CD4-positive, alpha-beta memory T cell (primary cell): ENCODE data around the gene HJV. TPM values are rescaled to one million over a fixed set of nuclear protein-coding genes. Genes with fewer than 3 reads are reported as not detected.
A peak's percentile ranks its signal among the peaks of the same experiment; 100 is the strongest.

Source experiments
- CTCF ChIA-PET: fragments of 350-600 bp; sonication (Branson Sonifier 250); formaldehyde crosslinking; loops from one replicate; lab custom pipeline; 2021; ENCODE audit warnings: inconsistent platforms; ENCODE audit not compliant: partially characterized antibody; lab: Charles Lee
- POLR2A ChIA-PET: fragments of 350-600 bp; sonication (Branson Sonifier 250); formaldehyde crosslinking; loops from one replicate; lab custom pipeline; 2021; ENCODE audit not compliant: partially characterized antibody; lab: Charles Lee
- DNase-seq, 5 donors: peaks; one replicate each; pipeline versions ENCODE4 v3.0.0 to v3.0.0-alpha.2; 2020 to 2022; ENCODE audit warnings: mixed read lengths in 1 of 5
- H3K27ac ChIP-seq: one replicate; pipeline ENCODE4 v1.7.0; 2013; ENCODE audit warnings: low read depth, low read length
- H3K27me3 ChIP-seq: 2 replicates; pipeline ENCODE4 v1.7.0; 2013; ENCODE audit warnings: mild to moderate bottlenecking, low read length, moderate library complexity; ENCODE audit not compliant: insufficient read depth
- H3K36me3 ChIP-seq: 2 replicates; pipeline ENCODE4 v1.7.0; 2013; ENCODE audit warnings: mild to moderate bottlenecking, low read length, moderate library complexity; ENCODE audit not compliant: insufficient read depth
- H3K4me1 ChIP-seq: 2 replicates; pipeline ENCODE4 v1.7.0; 2013; ENCODE audit warnings: mild to moderate bottlenecking, low read length, moderate library complexity; ENCODE audit not compliant: insufficient read depth
- H3K4me3 ChIP-seq, 2 donors: one replicate each; pipeline ENCODE4 v1.7.0; 2013; ENCODE audit warnings: low read length in 2 of 2, mild to moderate bottlenecking in 1 of 2
- H3K9me3 ChIP-seq, 2 donors: one replicate each; pipeline ENCODE4 v1.7.0; 2013; ENCODE audit warnings: low read length in 2 of 2, control low read depth in 1 of 2; ENCODE audit not compliant: control insufficient read depth in 1 of 2
- H3K27ac Mint-ChIP-seq, 7 donors: one replicate each; pipeline ENCODE4 v1.8.0; 2020 to 2021; ENCODE audit warnings: mixed read lengths in 7 of 7, mild to moderate bottlenecking in 6 of 7, inconsistent platforms in 3 of 7, moderate library complexity in 3 of 7
- H3K27me3 Mint-ChIP-seq, 2 donors: one replicate each; pipeline ENCODE4 v1.8.0; 2020 to 2021; ENCODE audit warnings: mixed read lengths in 2 of 2
- H3K36me3 Mint-ChIP-seq, 2 donors: one replicate each; pipeline ENCODE4 v1.8.0; 2020 to 2021; ENCODE audit warnings: mixed read lengths in 2 of 2, inconsistent platforms in 1 of 2, mild to moderate bottlenecking in 1 of 2
- H3K4me1 Mint-ChIP-seq, 4 donors: one replicate each; pipeline ENCODE4 v1.8.0; 2020 to 2021; ENCODE audit warnings: mixed read lengths in 4 of 4, mild to moderate bottlenecking in 1 of 4
- H3K4me3 Mint-ChIP-seq, 8 donors: one replicate each; pipeline ENCODE4 v1.8.0; 2020 to 2021; ENCODE audit warnings: mixed read lengths in 8 of 8, mild to moderate bottlenecking in 7 of 8, moderate library complexity in 6 of 8, inconsistent platforms in 3 of 8
- H3K9me3 Mint-ChIP-seq, 8 donors: one replicate each; pipeline ENCODE4 v1.8.0; 2020 to 2021; ENCODE audit warnings: mixed read lengths in 8 of 8, mild to moderate bottlenecking in 5 of 8, inconsistent platforms in 3 of 8, moderate library complexity in 1 of 8
- intact Hi-C: fragments of 100-400 bp; cut with micrococcal nuclease; formaldehyde crosslinking; loops from one replicate; pipeline ENCODE4 v1.15.1; 2023
- polyA plus RNA-seq, 2 donors: library from polyadenylated mRNA; unstranded; fragments of 300-500 nt; fragmentation: Illumina TruSeq; gene quantifications; one replicate each; pipeline ENCODE4 v1.2.3, GENCODE V29; 2021
- total RNA-seq, 2 experiments: library from RNA; stranded (reverse); gene quantifications; one replicate each; pipeline ENCODE4 v1.2.3, GENCODE V29; 2021

HJV gene
- total and polyA plus RNA-seq, 4 experiments from 2014 or later, result not detected

- Histone ChIP-seq H3K9me3 (no peaks in the 10 kb centered on the region), H3K4me3 (no peak overlapping the region), H3K27ac (no peak overlapping the region), H3K36me3 (no peaks in the 10 kb centered on the region), H3K27me3 (peaks cover 34% of the 10 kb centered on the region), H3K4me1 (peaks cover 12% of the 10 kb centered on the region)
- ChIA-PET POLR2A (interaction anchor here (0.6 to 1.7 kb wide), 4 partner anchors 12 to 95 kb away, joined by 3 to 5 read pairs (median 4); partner anchors contain the start of genes LIX1L and RBM8A), CTCF (interaction anchor here (1.3 to 1.8 kb wide), 5 partner anchors 10 to 179 kb away, joined by 3 to 7 read pairs (median 4); no protein-coding TSS in a partner anchor)
- no peaks in the 10 kb centered on the region for H3K9me3 Mint-ChIP-seq
- peaks cover 35 to 43% of the 10 kb centered on the region in 2 donors for H3K27me3 Mint-ChIP-seq
- no peak overlapping the region for H3K27ac Mint-ChIP-seq
- intact Hi-C loops, result no loop called here
- no peaks in the 10 kb centered on the region for H3K36me3 Mint-ChIP-seq
- DNase-seq, result no peak
- no peak overlapping the region for H3K4me3 Mint-ChIP-seq
- peaks cover 8 to 10% (median 9%) of the 10 kb centered on the region in 4 donors for H3K4me1 Mint-ChIP-seq
Observed at GRCh38 chr1:146022403-146023127, 1.0 kb upstream of the HJV start.

GRCh38 chr1:146021050-146021445 lies 487 bp downstream of the HJV start:
- Histone ChIP-seq H3K27ac (no peak overlapping the region), H3K36me3 (no peaks in the 10 kb centered on the region), H3K27me3 (peaks cover 34% of the 10 kb centered on the region), H3K4me1 (peaks cover 12% of the 10 kb centered on the region), H3K4me3 (no peak overlapping the region), H3K9me3 (no peaks in the 10 kb centered on the region)
- peaks cover 35 to 44% of the 10 kb centered on the region in 2 donors for H3K27me3 Mint-ChIP-seq
- H3K36me3 Mint-ChIP-seq, result no peaks in the 10 kb centered on the region
- peaks cover 8 to 10% (median 9%) of the 10 kb centered on the region in 4 donors for H3K4me1 Mint-ChIP-seq
- ChIA-PET CTCF (interaction anchor here (1.2 to 2.2 kb wide), 7 partner anchors 9 to 178 kb away, joined by 3 to 10 read pairs (median 7); partner anchors contain the start of gene NUDT17), POLR2A (interaction anchor here (1.3 to 1.7 kb wide), 3 partner anchors 14 to 94 kb away, joined by 3 to 5 read pairs (median 4); partner anchors contain the start of genes LIX1L and RBM8A)
- no peak for DNase-seq
- intact Hi-C loops, result no loop called here
- no peaks in the 10 kb centered on the region for H3K9me3 Mint-ChIP-seq
- no peak overlapping the region for H3K4me3 Mint-ChIP-seq
- H3K27ac Mint-ChIP-seq, result no peak overlapping the region

DNA sequence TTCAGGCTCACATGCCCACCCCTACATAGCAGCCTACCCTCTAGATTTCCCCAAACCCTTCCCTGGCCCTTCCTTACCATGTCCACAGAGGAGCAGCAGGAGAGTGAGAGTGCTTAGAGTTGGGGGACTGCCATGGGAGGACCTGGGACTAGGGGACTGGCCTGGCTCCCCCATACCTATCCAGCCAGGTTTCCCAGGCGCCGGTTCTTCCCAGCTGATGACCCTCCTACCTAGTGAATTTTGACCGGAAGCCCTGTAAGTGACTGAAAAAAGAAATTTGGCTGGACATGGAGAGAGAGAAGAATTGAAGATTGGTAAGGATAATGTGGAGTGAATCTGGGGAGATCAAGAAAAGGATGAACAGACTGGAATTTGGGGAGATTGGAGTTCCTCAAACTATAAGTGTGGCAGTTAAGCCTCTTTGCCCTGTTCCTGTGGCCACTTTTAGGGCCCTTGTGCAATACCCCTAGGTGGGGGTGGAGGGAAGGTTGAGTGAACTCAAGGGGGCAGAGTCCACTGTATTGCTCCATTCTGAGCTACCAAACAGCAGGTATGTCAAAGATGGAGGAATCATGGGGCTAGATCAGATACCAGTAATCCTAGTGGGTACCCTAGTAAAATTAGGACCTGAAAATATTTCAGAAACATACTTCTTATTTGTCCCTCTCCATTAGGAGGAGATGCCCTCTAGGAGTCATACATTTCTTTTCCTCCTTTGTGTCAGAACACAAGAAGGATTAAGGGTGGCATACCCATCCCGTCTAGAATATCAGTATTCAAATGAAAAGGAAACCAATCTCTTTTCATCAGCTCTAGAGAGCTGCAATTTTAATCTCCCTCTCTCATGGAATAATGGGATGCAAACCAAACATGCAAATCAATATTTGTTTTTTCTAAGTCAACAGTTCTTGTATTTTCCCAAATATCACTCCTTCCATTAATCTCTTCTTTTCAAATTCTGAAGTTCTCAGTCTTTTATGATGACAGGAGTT lies 1.2 kb downstream of the HJV start:
- Mint-ChIP-seq H3K4me1 (peaks cover 8 to 10% (median 9%) of the 10 kb centered on the region in 4 donors), H3K27ac (no peak overlapping the region), H3K36me3 (no peaks in the 10 kb centered on the region), H3K27me3 (peaks cover 35 to 44% of the 10 kb centered on the region in 2 donors), H3K4me3 (peak overlapping the region in 1 of 8 donors; percentile 51), H3K9me3 (no peaks in the 10 kb centered on the region)
- Histone ChIP-seq H3K4me1 (peaks cover 12% of the 10 kb centered on the region), H3K27ac (no peak overlapping the region), H3K27me3 (peaks cover 34% of the 10 kb centered on the region), H3K4me3 (no peak overlapping the region), H3K9me3 (no peaks in the 10 kb centered on the region), H3K36me3 (no peaks in the 10 kb centered on the region)
- ChIA-PET CTCF (interaction anchor here (1.8 to 14.8 kb wide), 4 partner anchors 8 to 173 kb away, joined by 7 to 264 read pairs (median 8); partner anchors contain the start of gene NUDT17), POLR2A (interaction anchor here (1.5 to 1.7 kb wide), 2 partner anchors 44 to 93 kb away, joined by 5 read pairs; partner anchors contain the start of gene RBM8A)
- no peak for DNase-seq
- intact Hi-C loops, result no loop called here

DNA sequence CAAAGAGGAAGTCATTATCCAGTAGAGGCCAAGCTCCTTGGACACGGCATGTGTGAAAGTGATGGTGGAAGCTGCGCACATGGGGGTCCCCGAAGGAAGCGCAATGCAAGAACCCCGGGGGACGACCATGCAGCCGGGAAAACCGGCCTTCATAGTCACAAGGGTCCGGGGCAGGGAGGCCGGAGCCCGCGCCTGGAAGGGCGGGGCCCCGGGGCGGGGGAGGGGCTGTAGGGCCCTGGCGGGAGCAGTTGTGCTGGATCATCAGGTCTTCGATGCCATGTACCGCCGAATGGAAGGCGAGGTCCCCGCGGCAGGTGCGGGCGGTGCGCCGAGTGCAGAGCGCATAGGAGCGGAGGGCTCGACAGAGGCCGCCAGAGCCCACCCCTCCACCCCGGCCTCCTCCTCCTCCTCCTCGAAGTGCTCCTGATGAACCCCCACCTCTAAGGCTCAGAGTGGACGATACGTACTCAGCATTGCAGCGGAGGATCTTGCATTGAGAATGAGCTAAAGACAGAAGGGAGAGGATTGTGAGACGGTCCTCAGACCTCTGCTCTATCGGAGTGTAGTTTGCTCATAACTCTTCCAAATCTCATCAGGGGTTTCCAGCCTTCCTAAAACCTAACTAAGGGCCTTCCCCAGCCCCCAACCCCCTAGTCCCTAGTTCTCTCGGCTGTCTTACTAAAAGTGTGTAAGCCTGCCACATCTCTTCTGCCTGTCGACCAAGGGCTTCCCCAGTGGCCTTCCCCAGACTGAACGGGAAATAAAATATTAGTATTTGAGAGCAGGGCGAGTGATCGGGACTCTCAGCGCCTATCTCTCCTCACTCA lies 2.1 kb downstream of the HJV start:
- ChIA-PET CTCF (interaction anchor here (1.2 to 14.8 kb wide), 4 partner anchors 14 to 196 kb away, joined by 3 to 264 read pairs (median 12); partner anchors contain the start of genes NUDT17, POLR3C and RNF115), POLR2A (interaction anchor here (1.5 kb wide), 1 partner anchor 43 kb away, joined by 5 read pairs; no protein-coding TSS in a partner anchor)
- Mint-ChIP-seq H3K27me3 (peaks cover 35 to 40% of the 10 kb centered on the region in 2 donors), H3K4me3 (peak overlapping the region in 5 of 8 donors; percentile 22 to 72 (median 51)), H3K4me1 (peaks cover 8 to 10% (median 9%) of the 10 kb centered on the region in 4 donors), H3K9me3 (no peaks in the 10 kb centered on the region), H3K27ac (no peak overlapping the region), H3K36me3 (no peaks in the 10 kb centered on the region)
- intact Hi-C loops, result no loop called here
- Histone ChIP-seq H3K36me3 (no peaks in the 10 kb centered on the region), H3K4me1 (peaks cover 12% of the 10 kb centered on the region), H3K4me3 (no peak overlapping the region), H3K27ac (no peak overlapping the region), H3K9me3 (no peaks in the 10 kb centered on the region), H3K27me3 (peaks cover 34% of the 10 kb centered on the region)
- no peak for DNase-seq

- no peaks in the 10 kb centered on the region for H3K9me3 ChIP-seq
- no peak overlapping the region for H3K27ac Mint-ChIP-seq
- ChIA-PET POLR2A (interaction anchor here (0.8 to 1.5 kb wide), 3 partner anchors 39 to 89 kb away, joined by 3 to 4 read pairs (median 4); partner anchors contain the start of genes LIX1L and RBM8A), CTCF (interaction anchor here (1.2 to 14.8 kb wide), 6 partner anchors 15 to 170 kb away, joined by 3 to 264 read pairs (median 7); partner anchors contain the start of genes ANKRD34A, NUDT17 and POLR3GL)
- H3K9me3 Mint-ChIP-seq, result no peaks in the 10 kb centered on the region
- H3K4me3 Mint-ChIP-seq, result no peak overlapping the region
- no peak overlapping the region for H3K27ac ChIP-seq
- H3K27me3 ChIP-seq, result peaks cover 30% of the 10 kb centered on the region
- H3K27me3 Mint-ChIP-seq, result peaks cover 30% of the 10 kb centered on the region in 2 donors
- peaks cover 12% of the 10 kb centered on the region for H3K4me1 ChIP-seq
- H3K4me3 ChIP-seq, result no peak overlapping the region
- peaks cover 12 to 16% (median 14%) of the 10 kb centered on the region in 4 donors for H3K4me1 Mint-ChIP-seq
- intact Hi-C loops, result no loop called here
- H3K36me3 Mint-ChIP-seq, result no peaks in the 10 kb centered on the region
- no peak for DNase-seq
- H3K36me3 ChIP-seq, result no peaks in the 10 kb centered on the region
Observed at GRCh38 chr1:146016891-146017290, 4.6 kb downstream of the HJV start.

DNA sequence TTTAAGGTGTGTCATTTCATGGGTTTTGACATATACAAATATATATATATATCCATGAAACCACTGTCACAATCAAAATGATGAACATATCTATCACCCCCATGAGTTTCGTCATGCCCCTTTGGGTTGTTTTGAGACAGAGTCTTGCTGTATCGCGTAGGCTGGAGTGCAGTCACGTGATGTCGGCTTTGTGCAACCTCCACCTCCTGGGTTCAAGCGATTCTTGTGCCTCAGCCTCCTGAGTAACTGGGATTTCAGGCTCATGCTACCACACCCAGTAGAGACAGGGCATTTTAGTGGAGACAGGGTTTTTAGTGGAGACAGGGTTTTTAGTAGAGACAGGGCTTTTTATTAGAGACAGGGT lies 8.0 kb downstream of the HJV start:
- Histone ChIP-seq H3K9me3 (no peaks in the 10 kb centered on the region), H3K4me3 (no peak overlapping the region), H3K27me3 (no peaks in the 10 kb centered on the region), H3K36me3 (no peaks in the 10 kb centered on the region), H3K27ac (no peak overlapping the region), H3K4me1 (no peaks in the 10 kb centered on the region)
- ChIA-PET POLR2A (interaction anchor here (0.6 to 29.8 kb wide), 3 partner anchors 24 to 169 kb away, joined by 3 to 1967 read pairs (median 11); partner anchors contain the start of genes NUDT17 and TXNIP), CTCF (interaction anchor here (1.0 to 14.8 kb wide), 8 partner anchors 10 to 167 kb away, joined by 3 to 447 read pairs (median 24); partner anchors contain the start of genes NUDT17, PIAS3 and TXNIP)
- Mint-ChIP-seq H3K4me3 (no peak overlapping the region), H3K4me1 (peaks cover 6 to 9% (median 6%) of the 10 kb centered on the region in 4 donors), H3K27ac (no peak overlapping the region), H3K36me3 (no peaks in the 10 kb centered on the region), H3K27me3 (peaks cover 7 to 8% of the 10 kb centered on the region in 2 donors), H3K9me3 (no peaks in the 10 kb centered on the region)
- DNase-seq, result no peak
- intact Hi-C loops, result loop anchor here (1.0 kb wide), 3 partner anchors 36 to 168 kb away; partner anchors contain the start of gene NUDT17
